HG03159 (cell line): ENCODE measurements around the gene CCL18.
A peak's percentile ranks its signal among the peaks of the same experiment; 100 is the strongest.
"Not testable (repeated sequence)": the region's sequence is repeated elsewhere in the genome, so short reads cannot be mapped to it uniquely, and the experiment has no call there.

Source experiments
- ATAC-seq: cut with Tn5 transposase; IDR thresholded peaks from one replicate; pipeline ENCODE4 v1.9.1; 2021; ENCODE audit warnings: mild to moderate bottlenecking, moderate library complexity; ENCODE audit not compliant: unreplicated experiment

CCL18 gene

DNA sequence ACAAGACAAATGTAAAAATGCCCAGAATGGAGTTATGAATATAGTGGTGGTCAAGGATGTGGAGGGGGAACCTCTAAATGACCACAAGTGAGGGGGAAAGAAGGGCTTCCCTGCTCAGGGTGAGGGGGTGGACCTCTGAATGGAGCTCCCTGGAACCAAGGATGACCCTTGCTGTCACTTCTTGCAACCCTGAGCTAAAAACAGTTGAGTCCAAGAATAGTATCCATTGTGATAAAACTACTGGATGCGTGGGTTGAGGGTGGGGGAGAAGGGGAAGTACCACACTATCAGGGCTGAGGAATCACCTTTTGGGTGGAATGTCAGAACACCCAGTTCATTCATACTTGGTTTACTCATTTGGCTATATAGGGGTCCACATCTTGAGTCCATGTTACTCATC, 34.9 kb downstream of the CCL18 start:
- ATAC-seq: not testable (repeated sequence)

DNA sequence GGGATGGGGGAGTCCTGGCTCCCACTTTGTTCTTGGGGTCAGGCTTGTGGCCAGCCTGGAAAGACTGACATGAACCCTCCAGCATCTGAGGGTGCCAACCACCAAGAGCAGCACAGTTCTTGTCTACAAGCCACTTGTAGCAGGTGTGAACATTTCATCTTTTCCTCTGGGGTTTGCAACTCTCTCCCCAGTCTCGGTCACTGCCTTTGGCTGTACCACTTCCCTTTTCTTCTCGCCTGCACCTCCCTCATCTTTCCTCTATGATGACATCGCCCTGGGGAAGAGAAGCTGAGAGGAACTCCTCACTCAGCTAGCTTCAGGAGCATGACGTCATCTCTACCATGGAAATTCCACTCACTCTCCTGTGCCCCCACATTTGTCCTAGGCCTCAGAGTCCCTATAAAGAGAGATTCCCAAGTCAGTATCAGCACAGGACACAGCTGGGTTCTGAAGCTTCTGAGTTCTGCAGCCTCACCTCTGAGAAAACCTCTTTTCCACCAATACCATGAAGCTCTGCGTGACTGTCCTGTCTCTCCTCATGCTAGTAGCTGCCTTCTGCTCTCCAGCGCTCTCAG, 39.4 kb downstream of the CCL18 start, which contains the start of gene CCL4:
Gene CCL4, plus strand, starts transcription at position 427 of the 575 bp plus-strand sequence. Its CDS starts 79 bp downstream, at position 506.
- ATAC-seq: peak; percentile 75

DNA sequence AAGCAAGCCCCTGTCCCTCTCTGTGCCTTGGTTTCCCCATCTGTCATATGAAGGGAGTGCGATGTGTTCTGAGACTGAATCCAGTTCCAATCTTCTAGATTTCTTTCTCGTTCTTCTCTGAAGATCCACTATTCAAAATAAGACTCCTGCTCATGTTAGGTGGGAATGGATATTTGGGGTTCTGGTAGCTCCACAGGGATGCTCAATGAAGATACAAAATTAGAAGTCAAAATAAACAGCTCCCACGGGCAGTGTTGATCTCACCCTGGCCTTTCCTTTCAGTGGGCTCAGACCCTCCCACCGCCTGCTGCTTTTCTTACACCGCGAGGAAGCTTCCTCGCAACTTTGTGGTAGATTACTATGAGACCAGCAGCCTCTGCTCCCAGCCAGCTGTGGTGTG, 40.2 kb downstream of the CCL18 start:
- not testable (repeated sequence) for ATAC-seq

DNA sequence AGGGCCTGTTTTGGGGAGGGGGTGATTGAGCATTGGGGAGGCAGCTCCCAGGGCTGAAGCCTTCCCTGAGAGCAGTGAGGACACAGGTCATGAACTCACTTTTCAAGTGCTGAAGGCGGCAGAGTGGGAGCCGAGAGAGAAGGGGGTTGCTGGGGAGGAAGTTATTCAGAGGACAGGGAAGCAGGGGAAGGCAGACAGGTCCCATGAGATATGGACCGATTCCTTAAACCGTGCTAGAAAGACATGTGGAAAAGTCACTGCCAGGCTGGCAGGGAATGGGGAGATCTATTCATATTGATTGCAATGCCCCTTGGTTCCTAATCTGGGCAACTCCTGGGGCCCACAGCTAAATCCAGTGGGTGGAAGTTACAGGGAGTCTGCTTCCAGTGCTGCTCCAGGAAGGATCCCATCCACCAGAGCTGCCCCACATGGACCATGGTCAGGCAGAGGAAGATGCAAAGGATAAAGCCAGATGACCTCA, 40.7 kb downstream of the CCL18 start:
- no peak for ATAC-seq

DNA sequence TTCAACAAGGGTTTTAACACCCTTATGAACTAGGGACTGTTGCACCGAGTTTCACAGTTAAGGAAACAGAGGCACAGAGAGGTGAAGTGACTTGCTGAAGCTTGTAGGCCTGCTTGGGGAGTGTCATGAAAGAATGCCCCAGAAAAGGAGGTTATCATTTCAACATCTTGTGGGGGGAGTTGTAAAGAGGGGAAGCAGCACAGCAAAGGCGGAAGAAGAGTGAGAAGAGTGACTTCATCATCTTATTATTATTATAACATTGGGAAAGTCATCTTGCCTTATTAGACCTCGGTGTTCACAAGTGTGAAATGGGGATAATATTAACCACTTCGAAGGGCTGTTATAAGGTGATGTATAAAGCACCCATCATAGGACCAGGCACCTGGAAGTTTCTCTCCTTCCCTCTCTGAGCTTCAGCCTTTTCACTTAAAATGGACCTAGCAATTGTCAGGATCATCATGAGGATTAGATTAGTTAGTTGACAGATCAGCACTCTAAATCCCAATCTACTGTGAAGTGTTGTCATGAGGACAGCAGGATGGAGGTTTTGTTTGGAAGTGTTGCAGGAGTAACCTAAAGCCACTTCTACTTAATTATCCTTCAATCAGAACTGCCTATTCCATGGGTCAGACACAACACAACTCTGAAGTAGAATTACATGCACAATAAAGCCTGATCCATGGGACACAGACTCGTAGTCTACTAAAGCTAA, 41.9 kb downstream of the CCL18 start:
- no peak for ATAC-seq

DNA sequence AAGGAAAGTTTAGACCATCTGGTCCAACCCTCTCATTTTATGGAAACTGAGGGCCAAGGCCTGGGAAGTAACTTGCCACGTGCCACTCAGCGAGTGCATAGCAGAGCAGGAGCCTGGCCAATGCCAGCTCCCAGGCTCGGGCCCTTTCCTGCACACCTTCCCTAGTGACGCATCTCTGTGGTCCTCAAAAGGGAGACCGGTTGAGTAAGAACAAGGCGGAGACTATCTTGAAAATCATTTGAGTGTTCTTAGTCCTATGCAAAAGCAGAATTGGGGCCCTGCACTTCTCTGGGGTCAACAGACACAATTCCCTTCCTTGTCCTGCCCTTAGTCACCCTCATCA, 42.4 kb downstream of the CCL18 start:
- ATAC-seq: no peak

DNA sequence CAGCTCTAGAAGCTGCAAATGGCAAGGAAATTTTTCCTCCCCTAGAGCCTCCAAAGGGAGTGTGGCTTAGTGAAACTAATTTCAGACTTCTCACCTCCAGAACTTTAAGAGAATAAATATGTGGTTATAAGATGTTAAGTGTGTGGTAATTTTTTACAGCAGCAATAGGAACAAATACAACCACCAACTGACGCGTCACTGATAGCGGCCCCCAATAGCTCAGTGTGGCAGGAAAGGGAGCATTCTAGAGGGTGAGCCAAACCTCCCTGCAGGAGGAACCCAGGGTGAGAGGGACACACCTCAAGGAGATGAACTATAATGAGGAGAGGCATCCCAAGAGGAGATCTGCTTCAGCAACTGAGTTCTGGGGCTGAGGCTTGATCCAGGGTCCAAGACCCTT, 43.6 kb downstream of the CCL18 start:
- ATAC-seq: no peak

DNA sequence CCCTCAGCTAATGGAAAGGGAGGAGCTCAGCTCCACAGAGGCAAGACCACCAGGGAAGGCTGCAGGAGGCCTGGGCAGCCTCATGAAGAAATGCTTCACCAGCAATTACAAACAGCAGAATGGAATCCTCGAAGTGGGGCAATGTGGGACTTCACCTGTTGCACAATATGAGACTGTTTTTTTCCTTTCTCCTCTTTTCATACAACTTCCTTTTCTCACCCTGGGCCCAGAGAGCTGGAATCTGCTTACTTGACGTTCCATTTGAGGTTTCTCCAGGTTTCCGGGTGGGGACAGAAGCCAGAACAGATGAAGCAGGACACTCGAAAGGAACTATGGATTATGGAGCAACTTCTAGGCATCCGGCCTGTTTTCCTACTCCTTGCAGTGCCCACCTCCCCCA, 44.2 kb downstream of the CCL18 start:
- not testable (repeated sequence) for ATAC-seq

DNA sequence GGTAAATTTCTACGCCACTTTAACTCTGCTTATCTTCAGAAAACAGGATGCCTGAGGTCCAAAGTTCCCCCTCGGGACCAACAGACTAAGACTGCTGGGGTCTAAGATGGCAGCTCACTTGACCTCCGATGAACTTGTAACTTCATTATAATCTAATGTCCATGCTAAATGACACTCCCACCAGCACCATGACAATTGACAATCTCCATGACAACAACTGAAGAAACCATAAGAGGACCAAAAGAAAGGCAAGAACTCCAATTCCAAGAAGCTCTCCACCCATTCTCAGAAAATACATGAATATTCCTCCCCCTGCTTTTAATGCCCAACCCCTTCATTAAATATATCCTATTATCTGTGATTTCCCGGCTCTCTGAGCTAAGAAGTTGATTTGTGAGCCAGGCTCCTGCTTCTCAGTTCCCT, 47.0 kb downstream of the CCL18 start:
- ATAC-seq: no peak

DNA sequence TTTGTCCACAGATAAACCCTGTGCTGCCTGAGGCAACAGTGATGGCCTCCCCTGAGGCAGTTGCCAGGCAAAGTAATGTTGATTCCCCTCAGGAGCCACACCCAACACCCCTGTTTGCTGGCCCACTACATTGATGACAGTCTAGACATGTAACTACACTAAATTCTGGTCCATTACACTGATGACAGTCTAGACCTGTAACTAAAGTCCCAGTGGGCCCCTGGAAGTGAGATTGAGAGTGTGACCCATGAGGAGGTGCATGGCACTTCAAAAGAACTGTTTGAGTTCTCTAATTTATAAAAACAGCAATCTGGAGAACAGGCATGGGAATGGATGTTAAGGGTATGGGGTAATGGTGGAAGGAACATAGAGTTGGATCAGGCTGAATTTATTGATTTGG, 48.5 kb downstream of the CCL18 start:
- ATAC-seq: no peak

DNA sequence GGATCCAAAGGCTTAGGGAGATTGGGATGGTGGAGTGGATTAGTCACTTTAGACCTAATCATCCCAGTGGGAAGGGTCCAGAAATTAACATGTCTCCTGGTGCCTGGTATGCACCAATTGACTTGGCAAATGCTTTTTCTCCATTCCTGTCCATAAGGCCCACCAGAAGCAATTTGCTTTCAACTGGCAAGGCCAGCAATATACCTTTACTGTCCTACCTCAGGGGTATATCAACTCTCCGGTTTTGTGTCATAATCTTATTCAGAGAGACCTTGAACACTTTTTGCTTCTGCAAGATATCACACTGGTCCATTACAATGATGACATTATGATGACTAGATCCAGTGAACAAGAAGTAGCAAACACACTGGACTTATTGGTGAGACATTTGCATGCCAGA, 49.1 kb downstream of the CCL18 start:
- not testable (repeated sequence) for ATAC-seq

DNA sequence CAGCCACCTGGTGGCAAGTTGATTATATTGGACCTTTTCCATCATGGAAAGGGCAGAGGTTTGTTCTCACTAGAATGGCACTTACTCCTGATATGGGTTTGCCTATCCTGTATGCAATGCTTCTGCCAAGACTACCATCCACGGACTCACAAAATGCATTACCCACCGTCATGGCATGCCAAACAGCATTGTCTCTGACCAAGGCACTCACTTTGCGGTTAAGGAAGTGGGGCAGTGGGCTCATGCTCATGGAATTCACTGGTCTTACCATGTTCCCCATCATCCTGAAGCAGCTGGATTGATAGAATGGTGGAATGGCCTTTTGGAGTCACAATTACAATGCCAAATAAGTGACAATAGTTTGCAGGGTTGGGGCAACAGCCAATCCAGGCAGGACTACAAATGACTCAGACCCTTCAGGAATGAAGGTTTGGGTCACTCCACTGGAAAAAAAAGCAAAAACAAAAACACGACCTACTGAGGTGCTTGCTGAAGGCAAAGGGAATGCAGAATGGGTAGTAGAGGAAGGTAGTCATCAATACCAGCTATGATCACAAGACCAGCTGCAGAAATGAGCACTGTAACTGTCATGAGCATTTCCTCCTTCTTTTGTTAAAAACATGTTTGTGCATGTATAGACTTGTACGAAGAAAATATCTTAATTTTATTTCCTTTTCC, 51.0 kb downstream of the CCL18 start:
- not testable (repeated sequence) for ATAC-seq

DNA sequence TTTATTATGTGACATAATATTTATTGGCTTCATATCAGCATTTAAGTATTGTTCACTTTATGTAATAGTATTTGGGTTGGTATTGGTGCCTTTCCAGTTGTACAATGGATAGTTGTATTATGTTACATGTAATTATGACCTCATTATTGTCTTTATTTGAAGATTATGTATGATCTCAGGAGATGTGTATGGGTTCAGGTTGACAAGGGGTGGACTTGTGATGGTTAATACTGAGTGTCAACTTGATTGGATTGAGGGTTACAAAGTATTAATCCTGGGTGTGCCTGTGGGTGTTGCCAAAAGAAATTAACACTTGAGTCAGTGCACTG, 51.5 kb downstream of the CCL18 start:
- not testable (repeated sequence) for ATAC-seq

DNA sequence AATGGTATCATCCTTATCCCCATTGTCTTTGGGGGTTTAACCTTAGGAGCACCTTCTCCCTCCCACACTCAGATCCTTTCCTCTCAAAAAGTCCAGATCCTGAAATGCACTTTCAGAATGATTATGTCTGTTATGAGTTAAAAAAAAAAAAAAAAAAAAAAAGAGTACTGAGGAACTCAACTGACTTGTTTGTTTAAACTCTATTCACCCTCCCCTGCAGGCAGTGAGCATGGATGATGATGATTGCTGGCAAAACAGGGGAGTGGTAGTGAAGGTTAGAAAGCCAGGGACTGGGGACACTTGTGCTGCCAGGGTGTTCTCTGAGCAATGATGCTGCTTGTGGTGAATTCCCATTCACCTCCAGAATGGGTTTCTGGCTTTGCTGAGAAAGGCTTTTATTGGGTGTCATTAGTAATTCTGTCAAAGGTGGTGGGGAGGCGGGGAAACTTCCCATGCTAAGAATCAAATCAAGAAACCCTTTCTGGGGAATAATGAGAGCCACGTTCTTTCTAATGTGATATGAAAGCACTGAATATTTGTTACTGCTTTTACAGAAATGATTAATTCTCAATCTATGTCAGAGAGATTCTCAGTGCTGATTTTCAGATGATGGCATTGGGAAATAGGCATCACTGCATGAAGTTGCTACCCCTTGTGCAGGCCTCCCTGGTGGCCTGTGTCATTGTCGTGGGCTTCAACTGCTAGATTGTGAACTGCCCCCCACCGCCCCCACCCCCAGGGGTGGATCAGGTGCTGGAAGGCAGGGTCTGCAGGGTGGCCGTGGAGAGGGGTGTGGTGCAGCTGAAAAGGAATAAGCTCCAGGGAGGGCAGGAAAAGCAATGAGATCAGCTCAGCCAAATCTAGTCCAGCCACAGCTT, 53.7 kb downstream of the CCL18 start:
- no peak for ATAC-seq

DNA sequence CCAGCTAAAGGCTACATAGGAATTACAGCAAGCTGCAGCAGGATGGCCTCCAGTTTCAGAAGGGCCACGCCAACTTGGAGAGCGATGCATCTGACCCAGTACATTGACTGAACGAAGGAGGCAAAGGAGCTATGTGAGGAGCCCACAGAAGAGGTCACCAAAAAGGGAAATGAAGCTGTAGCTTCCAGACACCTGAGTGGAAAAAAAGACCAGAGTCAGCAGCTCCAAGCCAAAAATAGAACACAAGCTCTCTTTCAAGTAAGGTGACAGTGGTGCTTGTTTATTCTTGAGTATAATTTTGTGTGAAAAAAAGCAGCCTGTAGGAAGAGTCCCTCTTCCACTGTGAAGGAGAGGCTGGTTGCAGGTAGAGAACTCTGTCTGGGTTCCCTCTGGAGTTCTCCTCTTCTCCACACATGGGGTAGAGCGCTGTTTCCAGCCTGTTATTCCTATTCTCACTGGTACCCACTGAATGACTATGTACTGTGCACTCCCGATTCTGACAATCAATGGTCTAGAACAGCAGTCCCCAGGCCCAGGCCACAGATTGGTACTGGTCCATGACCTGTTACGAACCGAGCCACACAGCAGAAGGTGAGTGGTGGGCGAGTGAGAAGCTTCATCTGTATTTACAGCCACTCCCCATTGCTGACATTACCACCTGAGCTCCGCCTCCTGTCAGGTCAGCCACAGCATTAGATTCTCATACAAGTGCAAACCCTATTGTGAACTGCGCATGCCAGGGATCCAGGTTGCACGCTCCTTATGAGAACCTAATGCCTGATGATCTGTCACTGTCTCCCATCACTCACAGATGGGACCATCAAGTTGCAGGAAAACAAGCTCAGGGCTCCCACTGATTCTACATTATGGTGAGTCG, 54.6 kb downstream of the CCL18 start:
- ATAC-seq: no peak

DNA sequence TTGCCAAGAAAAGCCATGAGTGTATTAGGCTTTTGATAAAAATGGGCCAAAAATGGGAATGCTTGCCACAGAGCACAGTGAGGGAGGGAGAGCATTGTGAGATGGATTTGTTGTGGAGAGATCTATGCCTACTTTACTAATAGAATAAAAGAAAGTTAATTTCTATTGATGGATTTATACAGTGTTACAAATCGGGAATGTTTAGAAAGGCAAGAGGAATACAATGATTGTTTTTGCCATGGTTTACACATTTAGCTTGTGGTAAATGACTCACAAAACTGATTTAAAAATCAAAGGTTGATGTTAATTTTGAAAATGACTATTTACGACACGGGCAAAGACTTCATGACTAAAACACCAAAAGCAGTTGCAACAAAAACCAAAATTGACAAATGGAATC, 56.1 kb downstream of the CCL18 start:
- ATAC-seq: no peak

DNA sequence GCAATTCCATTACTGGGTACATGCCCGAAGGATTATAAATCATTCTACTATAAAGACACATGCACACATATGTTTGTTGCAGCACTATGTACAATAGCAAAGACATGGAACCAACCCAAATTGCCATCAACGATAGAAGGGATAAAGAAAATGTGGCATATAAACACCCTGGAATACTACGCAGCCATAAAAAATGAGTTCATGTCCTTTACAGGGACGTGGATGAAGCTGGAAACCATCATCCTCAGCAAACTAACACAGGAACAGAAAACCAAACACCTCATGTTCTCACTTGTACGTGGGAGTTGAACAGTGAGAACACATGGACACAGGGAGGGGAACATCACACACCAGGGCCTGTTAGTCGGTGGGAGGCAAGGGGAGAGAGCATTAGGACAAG, 57.0 kb downstream of the CCL18 start:
- ATAC-seq: not testable (repeated sequence)
